A673 (cell line): ENCODE results near the gene ACSL6. TPM values are rescaled to one million over a fixed set of nuclear protein-coding genes. Genes with fewer than 3 reads are reported as not detected.

Source experiments
- BruUV-seq: library from RNA; stranded (reverse); fragments of 400-500 nt; replicated peaks from 2 replicates; lab custom pipeline; 2021; lab: Mats Ljungman, UMichigan
- CTCF ChIA-PET: fragments of 300-600 bp; sonication (Branson Sonifier 250); formaldehyde crosslinking; loops from one replicate; lab custom pipeline; 2022; ENCODE audit warnings: antibody characterized with exemption; lab: Charles Lee
- POLR2A ChIA-PET: fragments of 300-600 bp; sonication (Branson Sonifier 250); formaldehyde crosslinking; loops from one replicate; lab custom pipeline; 2022; ENCODE audit warnings: antibody characterized with exemption; ENCODE audit not compliant: low non-redundant PET; lab: Charles Lee
- DNase-seq: peaks from one replicate; pipeline ENCODE4 v3.0.0-alpha.2; 2015; ENCODE audit warnings: low spot score
- H3K27ac ChIP-seq: fragments of 200-600 bp; sonication (generic); 2 replicates; pipeline ENCODE4 v1.5.1; 2016; ENCODE audit warnings: mixed run types, low read depth, mild to moderate bottlenecking, mixed read lengths, antibody characterized with exemption, low read length; ENCODE audit not compliant: poor library complexity, severe bottlenecking
- H3K27me3 ChIP-seq: fragments of 200-600 bp; sonication (generic); replicated peaks from 2 replicates; pipeline ENCODE4 v1.6.1; 2017; ENCODE audit warnings: mixed run types, low read depth, mild to moderate bottlenecking, mixed read lengths, antibody characterized with exemption, low read length; ENCODE audit not compliant: insufficient read depth, poor library complexity
- H3K36me3 ChIP-seq: fragments of 200-600 bp; sonication (generic); 2 replicates; pipeline ENCODE4 v1.6.1; 2016; ENCODE audit warnings: mixed run types, mild to moderate bottlenecking, mixed read lengths, antibody characterized with exemption, low read length; ENCODE audit not compliant: insufficient read depth, poor library complexity, severe bottlenecking
- H3K4me1 ChIP-seq: fragments of 200-600 bp; sonication (generic); 2 replicates; pipeline ENCODE4 v1.6.1; 2017; ENCODE audit warnings: mixed run types, mild to moderate bottlenecking, mixed read lengths, antibody characterized with exemption, low read length; ENCODE audit not compliant: insufficient read depth, poor library complexity, severe bottlenecking
- H3K4me3 ChIP-seq: fragments of 200-600 bp; sonication (generic); 2 replicates; pipeline ENCODE4 v1.5.1; 2016; ENCODE audit warnings: low read depth, mixed run types, mild to moderate bottlenecking, mixed read lengths, low read length; ENCODE audit not compliant: poor library complexity, severe bottlenecking
- H3K9me3 ChIP-seq: fragments of 200-600 bp; sonication (generic); 2 replicates; pipeline ENCODE4 v1.6.1; 2016; ENCODE audit warnings: mixed run types, low read depth, mild to moderate bottlenecking, mixed read lengths, antibody characterized with exemption, low read length; ENCODE audit not compliant: poor library complexity, severe bottlenecking
- CTCF ChIP-seq: fragments of 300-800, 200-600 bp; sonication (generic); conservative IDR thresholded peaks from 2 replicates; pipeline ENCODE4 v1.5.1; 2017; ENCODE audit warnings: low read depth, mild to moderate bottlenecking, antibody characterized with exemption, low read length, moderate library complexity, mixed read lengths
- EZH2 ChIP-seq: fragments of 200-600 bp; sonication (generic); IDR thresholded peaks from 2 replicates; pipeline ENCODE4 v1.6.1; 2017; ENCODE audit warnings: borderline replicate concordance, low read depth, mild to moderate bottlenecking, mixed read lengths, antibody characterized with exemption, low read length; ENCODE audit not compliant: poor library complexity, severe bottlenecking
- intact Hi-C: fragments of 100-400 bp; cut with micrococcal nuclease; formaldehyde crosslinking; loops from one replicate; pipeline ENCODE4 v1.10.0; 2022; ENCODE audit not compliant: unreplicated experiment
- total RNA-seq: library from RNA; stranded (reverse); gene quantifications from 2 replicates; pipeline ENCODE4 v1.2.3, GENCODE V29; 2021

The ACSL6 gene
- total RNA-seq, 1 experiment from 2014 or later = not detected

- Histone ChIP-seq H3K27me3 (no peaks in the 10 kb centered on the region), H3K9me3 (no peaks in the 10 kb centered on the region), H3K36me3 (no peaks in the 10 kb centered on the region), H3K4me3 (no peak overlapping the region), H3K27ac (no peak overlapping the region), H3K4me1 (no peaks in the 10 kb centered on the region)
- POLR2A ChIA-PET = no interaction called here
- TF ChIP-seq EZH2 (no peak), CTCF (no peak)
- DNase-seq = no peak
- no TSS peak for BruUV-seq
- intact Hi-C loops = no loop called here
- CTCF ChIA-PET = no interaction called here
These were observed 11.3 kb downstream of the ACSL6 start for GRCh38 chr5:132000241-132000490.

- Histone ChIP-seq H3K36me3 (no peaks in the 10 kb centered on the region), H3K9me3 (no peaks in the 10 kb centered on the region), H3K27me3 (no peaks in the 10 kb centered on the region), H3K4me3 (no peak overlapping the region), H3K27ac (no peak overlapping the region), H3K4me1 (no peaks in the 10 kb centered on the region)
- no peak for TF ChIP-seq EZH2
- TF ChIP-seq CTCF = no peak
- no peak for DNase-seq
- ChIA-PET CTCF (no interaction called here), POLR2A (no interaction called here)
- intact Hi-C loops = no loop called here
- BruUV-seq = no TSS peak
These were observed 11.8 kb downstream of the ACSL6 start for GRCh38 chr5:131999441-132000240.

- BruUV-seq = no TSS peak
These were observed 12.4 kb downstream of the ACSL6 start for GRCh38 chr5:131999041-131999440.

More at GRCh38 chr5:131999041-131999440, 12.4 kb downstream of the ACSL6 start:
- Histone ChIP-seq H3K9me3 (no peaks in the 10 kb centered on the region), H3K4me3 (no peak overlapping the region), H3K27ac (no peak overlapping the region), H3K27me3 (no peaks in the 10 kb centered on the region), H3K4me1 (no peaks in the 10 kb centered on the region), H3K36me3 (no peaks in the 10 kb centered on the region)
- intact Hi-C loops = no loop called here
- CTCF ChIA-PET = no interaction called here
- POLR2A ChIA-PET = no interaction called here
- DNase-seq = no peak
- TF ChIP-seq CTCF = no peak
- no peak for TF ChIP-seq EZH2
